Measurements from ENCODE around the gene RWDD3.

DNA sequence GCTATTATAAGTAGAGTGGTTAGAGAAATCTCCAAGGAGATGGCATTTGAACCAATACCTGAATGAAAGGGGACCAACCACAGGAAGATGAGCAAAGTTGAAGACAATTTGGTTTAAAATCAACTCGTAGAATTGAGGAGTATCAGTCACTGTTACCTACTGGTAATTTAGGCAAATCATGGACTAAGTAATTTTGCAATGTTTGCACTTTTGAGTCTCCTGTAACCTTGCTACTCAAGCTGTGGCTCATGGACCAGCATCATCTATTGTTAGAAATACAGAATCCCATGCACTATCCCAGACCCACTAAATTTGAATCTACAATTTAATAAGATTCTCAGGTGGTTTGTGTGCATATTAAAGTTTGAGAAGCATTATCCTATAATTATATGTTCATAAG is 21.8 kb downstream of the RWDD3 start:
- TF ChIP-seq, protein P1, sequence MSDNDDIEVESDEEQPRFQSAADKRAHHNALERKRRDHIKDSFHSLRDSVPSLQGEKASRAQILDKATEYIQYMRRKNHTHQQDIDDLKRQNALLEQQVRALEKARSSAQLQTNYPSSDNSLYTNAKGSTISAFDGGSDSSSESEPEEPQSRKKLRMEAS (IDR thresholded peaks at IDR 0.05), result no peak
- TF ChIP-seq HMGXB4 (CRISPR knock-in tag; IDR thresholded peaks at IDR 0.05; ENCODE audit: borderline replicate concordance in 1 of 2, low read depth in 1 of 2), result no peak
- TF ChIP-seq NFYB (CRISPR knock-in tag; IDR thresholded peaks at IDR 0.05), result no peak
- TF ChIP-seq POLR2A (IDR thresholded peaks at IDR 0.05; ENCODE audit: insufficient read depth in 1 of 2, low read depth in 2 of 2, low read length in 2 of 2), result no peak
- no peak for TF ChIP-seq MIER2 (CRISPR knock-in tag; IDR thresholded peaks at IDR 0.05)

Data from HepG2 (cell line).